Progenitor cell of endocrine pancreas (in vitro differentiated cells): ENCODE data around the gene TRABD. TPM values are rescaled to one million over a fixed set of nuclear protein-coding genes. Genes with fewer than 3 reads are reported as not detected.
A peak's percentile ranks its signal among the peaks of the same experiment; 100 is the strongest.

Experiments used
- DNase-seq: peaks from one replicate; pipeline ENCODE4 v3.0.0; 2021; ENCODE audit warnings: low spot score; ENCODE audit not compliant: unreplicated experiment
- H3K27ac Mint-ChIP-seq: 2 replicates; pipeline ENCODE4 v1.8.0; 2021; ENCODE audit warnings: mild to moderate bottlenecking, moderate library complexity, mixed read lengths
- H3K27me3 Mint-ChIP-seq: 2 replicates; pipeline ENCODE4 v1.8.0; 2021; ENCODE audit warnings: mixed read lengths
- H3K36me3 Mint-ChIP-seq: 2 replicates; pipeline ENCODE4 v1.8.0; 2022; ENCODE audit warnings: mixed read lengths; ENCODE audit not compliant: insufficient read depth
- H3K4me1 Mint-ChIP-seq: 2 replicates; pipeline ENCODE4 v1.8.0; 2021; ENCODE audit warnings: low read depth, mixed read lengths
- H3K4me3 Mint-ChIP-seq: 2 replicates; pipeline ENCODE4 v1.8.0; 2021; ENCODE audit warnings: low read depth, mild to moderate bottlenecking, moderate library complexity, mixed read lengths
- H3K9me3 Mint-ChIP-seq: 2 replicates; pipeline ENCODE4 v1.8.0; 2021; ENCODE audit warnings: low read depth, mixed read lengths
- CTCF ChIP-seq: fragments of 200-600 bp; sonication (generic); IDR thresholded peaks from one replicate; pipeline ENCODE4 v1.5.0; 2021; ENCODE audit warnings: antibody characterized with exemption, mild to moderate bottlenecking; ENCODE audit not compliant: unreplicated experiment
- total RNA-seq: library from RNA; stranded (reverse); gene quantifications from 2 replicates; pipeline ENCODE4 v1.2.1, GENCODE V29; 2021

TRABD gene
- total RNA-seq, 1 donor from 2014 or later: 39.4 TPM

- Mint-ChIP-seq H3K4me3 (no peak overlapping the region), H3K4me1 (peaks cover under 1% of the 10 kb centered on the region), H3K9me3 (no peaks in the 10 kb centered on the region), H3K27me3 (no peaks in the 10 kb centered on the region), H3K27ac (no peak overlapping the region), H3K36me3 (peaks cover 26% of the 10 kb centered on the region)
- no peak for DNase-seq
- no peak for TF ChIP-seq CTCF
These were observed 21.8 kb downstream of the TRABD start for GRCh38 chr22:50207383-50208140.

GRCh38 chr22:50208430-50208938, 22.8 kb downstream of the TRABD start:
- Mint-ChIP-seq H3K4me3 (no peak overlapping the region), H3K27me3 (no peaks in the 10 kb centered on the region), H3K4me1 (no peaks in the 10 kb centered on the region), H3K27ac (no peak overlapping the region), H3K9me3 (no peaks in the 10 kb centered on the region), H3K36me3 (peaks cover 28% of the 10 kb centered on the region)
- no peak for TF ChIP-seq CTCF
- DNase-seq: no peak

- no peaks in the 10 kb centered on the region for H3K4me1 Mint-ChIP-seq
- no peaks in the 10 kb centered on the region for H3K27me3 Mint-ChIP-seq
- no peak overlapping the region for H3K4me3 Mint-ChIP-seq
- no peak overlapping the region for H3K27ac Mint-ChIP-seq
- no peaks in the 10 kb centered on the region for H3K9me3 Mint-ChIP-seq
- DNase-seq: no peak
- TF ChIP-seq CTCF: no peak
- peaks cover 28% of the 10 kb centered on the region for H3K36me3 Mint-ChIP-seq
These were observed 23.5 kb downstream of the TRABD start for GRCh38 chr22:50208939-50209892.

DNA sequence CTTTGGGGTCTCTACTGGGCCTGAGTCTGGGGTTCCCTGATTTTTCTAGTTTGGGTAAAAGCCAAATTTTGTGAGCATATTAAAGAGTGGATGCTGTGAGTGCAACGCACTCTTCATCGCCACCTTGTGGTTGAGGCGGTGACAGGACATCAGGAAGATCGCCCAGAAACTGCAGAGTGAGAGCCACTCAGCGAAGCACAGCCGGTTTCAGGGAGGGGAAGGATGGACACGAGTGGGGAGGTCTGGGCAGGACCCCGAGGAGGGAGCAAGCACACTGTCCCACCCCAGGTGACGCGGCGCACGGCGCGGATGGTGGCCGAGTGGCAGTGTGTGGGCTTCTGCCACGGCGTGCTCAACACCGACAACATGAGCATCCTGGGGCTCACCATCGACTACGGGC, 24.2 kb downstream of the TRABD start:
- Mint-ChIP-seq H3K27me3 (no peaks in the 10 kb centered on the region), H3K9me3 (no peaks in the 10 kb centered on the region), H3K36me3 (peaks cover 29% of the 10 kb centered on the region), H3K27ac (peak overlapping the region; percentile 67), H3K4me3 (no peak overlapping the region), H3K4me1 (no peaks in the 10 kb centered on the region)
- DNase-seq: no peak
- TF ChIP-seq CTCF: peak; percentile 82
